HG03175 (cell line): ENCODE measurements around the gene SFXN5.
A peak's percentile ranks its signal among the peaks of the same experiment; 100 is the strongest.
"Not testable (repeated sequence)": the region's sequence is repeated elsewhere in the genome, so short reads cannot be mapped to it uniquely, and the experiment has no call there.

Source experiments
- ATAC-seq: cut with Tn5 transposase; IDR thresholded peaks from one replicate; pipeline ENCODE4 v1.9.1; 2021; ENCODE audit warnings: mild to moderate bottlenecking, moderate library complexity; ENCODE audit not compliant: unreplicated experiment

The SFXN5 gene

DNA sequence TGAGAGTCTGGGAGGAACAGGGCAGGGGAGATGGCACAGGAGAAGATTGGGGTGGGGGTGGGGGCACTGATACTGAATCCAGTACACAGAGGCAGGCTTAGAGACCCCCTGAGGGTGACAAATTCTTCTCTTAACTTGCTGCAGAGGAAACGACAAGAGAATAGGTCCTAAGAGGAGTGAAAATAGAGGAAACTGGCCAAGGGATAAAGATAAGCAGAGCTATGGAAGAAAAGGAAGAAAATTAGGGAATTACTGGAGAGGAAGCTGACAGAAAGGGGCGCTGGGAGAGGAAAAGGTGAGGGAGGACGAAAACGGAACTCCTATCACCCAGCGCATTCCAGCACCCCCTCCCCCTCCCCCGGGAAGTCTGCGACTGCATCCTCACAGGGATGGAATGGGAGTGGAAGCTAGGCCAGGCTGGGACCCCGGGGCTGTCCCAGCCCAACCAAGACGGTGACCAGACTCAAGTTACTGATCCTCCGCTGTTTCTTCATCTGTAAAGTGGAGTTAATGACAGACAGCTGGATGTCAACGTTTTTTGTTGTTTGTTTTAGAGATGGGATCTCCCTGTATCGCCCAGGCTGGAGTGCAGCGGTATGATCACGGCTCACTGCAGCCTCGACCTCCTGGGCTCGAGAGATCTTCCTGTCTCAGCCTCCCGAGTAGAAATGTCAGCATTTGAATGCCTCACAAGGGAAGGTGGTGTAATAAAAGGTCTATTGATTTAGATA is 156.8 kb downstream of the SFXN5 start:
- ATAC-seq, result no peak

- ATAC-seq, result no peak
Measured at GRCh38 chr2:72914206-72914559, 157.3 kb downstream of the SFXN5 start.

GRCh38 chr2:72913486-72914205 is 157.9 kb downstream of the SFXN5 start:
- ATAC-seq, result no peak

GRCh38 chr2:72911256-72911655 is 160.3 kb downstream of the SFXN5 start:
- no peak for ATAC-seq

GRCh38 chr2:72908741-72909140 is 162.8 kb downstream of the SFXN5 start:
- ATAC-seq, result no peak

GRCh38 chr2:72907369-72907768 is 164.1 kb downstream of the SFXN5 start:
- not testable (repeated sequence) for ATAC-seq

GRCh38 chr2:72901426-72901825 is 170.1 kb downstream of the SFXN5 start:
- no peak for ATAC-seq

GRCh38 chr2:72900191-72900825 is 171.2 kb downstream of the SFXN5 start:
- ATAC-seq, result no peak

GRCh38 chr2:72898585-72898906 is 173.0 kb downstream of the SFXN5 start:
- ATAC-seq, result no peak

DNA sequence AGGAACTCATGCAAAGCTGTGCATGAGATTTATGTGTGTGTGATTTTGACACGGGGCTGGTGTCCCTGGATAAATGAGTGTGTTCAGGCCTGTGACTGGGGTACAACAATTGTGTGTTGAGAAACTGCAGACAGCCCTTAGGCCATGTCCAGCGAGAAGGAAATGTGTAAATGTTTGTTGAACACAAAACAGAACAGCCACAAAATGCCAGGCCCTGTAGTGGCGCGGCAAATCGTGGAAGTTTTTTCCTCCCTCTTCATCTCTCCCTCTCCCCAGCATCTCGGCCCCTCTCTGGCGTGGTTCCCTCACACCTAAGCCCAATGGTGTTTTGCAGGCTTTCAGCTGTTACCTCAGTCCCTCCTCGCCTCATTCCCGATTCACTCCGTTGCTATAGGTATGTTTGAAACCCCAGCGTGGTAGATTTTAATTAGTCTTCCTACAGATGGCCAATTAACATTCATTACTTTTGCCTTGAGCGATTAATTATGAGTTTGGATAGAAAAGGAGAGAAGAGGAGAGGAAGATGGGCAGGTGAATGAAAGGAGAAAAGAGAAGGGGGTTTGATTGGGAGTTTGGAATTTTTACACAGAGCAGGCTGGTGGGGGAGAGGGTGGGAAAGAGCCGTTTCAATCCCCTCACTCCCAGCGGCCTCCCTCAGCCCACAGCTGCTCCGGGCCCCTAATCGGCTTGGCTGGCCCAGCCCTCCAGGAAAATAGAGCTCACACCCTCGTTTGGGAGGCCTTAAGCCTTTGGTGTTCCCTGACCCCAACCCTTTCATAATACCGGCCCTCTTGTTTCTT is 173.5 kb downstream of the SFXN5 start:
- ATAC-seq, result no peak

- ATAC-seq, result no peak
Measured at GRCh38 chr2:72896446-72896845, 175.1 kb downstream of the SFXN5 start.

- no peak for ATAC-seq
Measured at GRCh38 chr2:72895759-72896281, 175.7 kb downstream of the SFXN5 start.

DNA sequence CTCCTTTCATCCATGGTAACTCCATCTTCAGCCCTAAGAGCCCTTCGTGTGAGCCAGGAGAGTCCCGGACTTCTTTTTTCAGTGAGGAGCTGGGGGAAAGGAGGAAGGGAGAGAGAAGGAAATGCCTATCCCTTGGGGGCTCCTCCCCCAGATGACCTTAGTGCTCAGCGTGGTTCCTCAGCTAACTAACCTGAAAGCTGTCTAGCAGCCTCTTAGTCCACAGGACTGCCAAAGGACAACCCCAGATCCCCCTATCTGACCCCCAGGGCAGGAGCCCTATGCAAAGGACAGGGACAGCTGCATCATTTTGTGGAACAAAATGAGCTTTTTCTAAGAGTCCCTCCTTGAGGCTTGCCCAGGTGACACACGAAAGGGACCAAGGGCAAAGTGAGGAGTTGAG is 176.4 kb downstream of the SFXN5 start:
- no peak for ATAC-seq

GRCh38 chr2:72894514-72894913 is 177.0 kb downstream of the SFXN5 start:
- no peak for ATAC-seq

DNA sequence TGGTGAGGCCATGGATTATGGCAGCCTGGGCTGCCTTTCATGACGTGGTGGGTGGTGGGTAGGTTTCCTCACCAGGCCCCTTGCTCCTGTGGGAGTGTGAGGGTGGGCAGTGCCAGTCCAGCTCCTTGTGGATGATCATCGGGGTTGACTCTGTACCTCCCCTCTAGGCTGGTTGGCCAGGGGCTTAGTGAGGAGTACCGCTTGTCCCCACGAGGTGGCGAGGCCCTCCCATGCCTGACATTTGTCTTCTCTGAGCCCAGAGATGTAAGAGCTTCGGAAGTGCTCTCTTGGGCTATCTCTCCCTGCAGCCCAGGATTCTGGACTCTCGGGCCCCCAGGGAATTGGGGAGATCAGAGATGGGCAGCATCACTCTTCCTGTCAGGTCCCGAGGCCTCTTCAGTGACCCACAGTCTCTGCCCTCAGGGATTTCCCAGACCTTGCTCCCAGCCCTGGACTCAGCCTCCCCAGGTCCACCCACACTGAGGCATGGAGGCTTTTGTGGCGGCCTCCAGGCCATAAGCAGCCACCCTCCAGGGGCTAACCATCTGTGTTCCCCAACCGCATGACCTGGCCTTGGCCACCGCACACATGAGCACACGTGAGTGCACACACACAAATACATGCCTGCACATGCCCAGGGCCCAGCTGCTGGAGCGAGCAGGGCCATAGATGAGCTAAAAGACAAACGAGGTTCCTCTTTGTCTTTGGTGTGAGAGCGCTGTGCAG is 177.8 kb downstream of the SFXN5 start:
- ATAC-seq, result peak; percentile 68

GRCh38 chr2:72892506-72893173 is 178.9 kb downstream of the SFXN5 start:
- peak; percentile 56 for ATAC-seq
